AG10803 (cell line): ENCODE results near the gene LTBP1.

Experiments used
- DNase-seq: peaks from one replicate; pipeline ENCODE4 v3.0.0; 2010; ENCODE audit warnings: low read depth
- H3K4me3 ChIP-seq: 2 replicates; pipeline ENCODE4 v1.5.1; 2011; ENCODE audit warnings: mild to moderate bottlenecking, low read length, control low read depth
- CTCF ChIP-seq: conservative IDR thresholded peaks from 2 replicates; pipeline ENCODE4 v1.5.1; 2011; ENCODE audit warnings: mild to moderate bottlenecking, low read length, control low read depth, inconsistent platforms

The LTBP1 gene

GRCh38 chr2:33406622-33407021 lies 459.9 kb downstream of the LTBP1 start:
- peak; percentile 76 for DNase-seq
- TF ChIP-seq CTCF: no peak
- no peak overlapping the region for H3K4me3 ChIP-seq

- no peak for DNase-seq
- H3K4me3 ChIP-seq: no peak overlapping the region
These were observed 461.4 kb downstream of the LTBP1 start for GRCh38 chr2:33408109-33408508.

GRCh38 chr2:33409417-33409955 lies 462.7 kb downstream of the LTBP1 start:
- no peak for TF ChIP-seq CTCF
- H3K4me3 ChIP-seq: no peak overlapping the region
- DNase-seq: no peak

More at GRCh38 chr2:33408109-33408508, 461.4 kb downstream of the LTBP1 start:
- no peak for TF ChIP-seq CTCF

DNA sequence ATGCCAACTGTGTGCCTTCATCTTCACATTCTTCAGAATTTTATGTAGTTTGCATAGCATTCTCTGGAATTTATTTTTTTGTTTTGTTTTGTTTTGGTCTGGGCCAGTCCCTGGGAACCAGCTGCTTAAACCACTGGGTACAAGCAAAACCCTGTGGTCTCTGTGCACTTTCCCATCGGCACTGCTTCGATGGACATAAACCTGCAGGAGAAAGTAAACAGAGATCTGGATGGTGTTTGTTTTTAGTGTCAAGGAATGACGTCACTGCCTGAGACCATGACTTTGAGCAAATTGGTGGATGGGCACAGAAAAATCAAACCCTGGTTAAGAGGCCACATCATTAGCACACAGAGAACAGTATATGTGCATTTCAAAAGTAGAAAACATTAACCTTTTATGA lies 465.0 kb downstream of the LTBP1 start:
- no peak overlapping the region for H3K4me3 ChIP-seq
- DNase-seq: peak; percentile 91

GRCh38 chr2:33412920-33413319 lies 466.2 kb downstream of the LTBP1 start:
- H3K4me3 ChIP-seq: no peak overlapping the region
- TF ChIP-seq CTCF: peak; percentile 55
- DNase-seq: peak; percentile 59

More for the DNA sequence above, 465.0 kb downstream of the LTBP1 start:
- TF ChIP-seq CTCF: no peak

- DNase-seq: no peak
- H3K4me3 ChIP-seq: no peak overlapping the region
- no peak for TF ChIP-seq CTCF
These were observed 472.9 kb downstream of the LTBP1 start for GRCh38 chr2:33419581-33420200.

- no peak for TF ChIP-seq CTCF
- H3K4me3 ChIP-seq: no peak overlapping the region
- peak; percentile 37 for DNase-seq
These were observed 474.0 kb downstream of the LTBP1 start for GRCh38 chr2:33420726-33421125.
